ENCODE measurements around the gene TRIO.

- TF ChIP-seq CTCF (IDR thresholded peaks at IDR 0.05 in 2 of 3, conservative IDR thresholded peaks at IDR 0.05 in 1 of 3; ENCODE audit: control insufficient read depth in 2 of 3, extremely low read depth in 1 of 3, insufficient read depth in 1 of 3, low read depth in 3 of 3, low read length in 3 of 3) (no peak), NFYB (IDR thresholded peaks at IDR 0.05; ENCODE audit: insufficient read depth, low read depth, low read length) (no peak), FOS (IDR thresholded peaks at IDR 0.05; ENCODE audit: borderline replicate concordance, extremely low read depth, insufficient read length) (no peak), HSF1 (IDR thresholded peaks at IDR 0.05; ENCODE audit: low read depth, low read length) (no peak), STAT1 (conservative IDR thresholded peaks at IDR 0.05) (no peak)
Measured at GRCh38 chr5:14153932-14154731, 11.0 kb downstream of the TRIO start.
